Erythroblast (primary cell): ENCODE measurements around the gene SOX5.

Experiments
- GATA1 ChIP-seq: IDR thresholded peaks from 2 replicates; pipeline ENCODE4 v1.6.1; 2011; ENCODE audit warnings: low read depth, mild to moderate bottlenecking, control low read depth, low read length, moderate library complexity
- POLR2A ChIP-seq: IDR thresholded peaks from 2 replicates; pipeline ENCODE4 v1.6.1; 2011; ENCODE audit warnings: mild to moderate bottlenecking, low read length

GRCh38 chr12:23634344-23634743, 315.1 kb downstream of the SOX5 start:
- TF ChIP-seq POLR2A, result no peak
- no peak for TF ChIP-seq GATA1
